C4-2B (cell line): ENCODE measurements around the gene GIMAP8.

Source experiments
- CTCF ChIP-seq: fragments of 450-650 bp; conservative IDR thresholded peaks from 2 replicates; pipeline ENCODE4 v1.5.1; 2017; ENCODE audit warnings: mild to moderate bottlenecking
- ZFX ChIP-seq: fragments of 450-650 bp; IDR thresholded peaks from 2 replicates; pipeline ENCODE4 v1.6.1; 2017

- TF ChIP-seq CTCF (no peak), ZFX (no peak)
These were observed 8.3 kb downstream of the GIMAP8 start for GRCh38 chr7:150458756-150459155.
